ENCODE results near the gene NUAK2.
"Not testable (repeated sequence)": the region's sequence is repeated elsewhere in the genome, so short reads cannot be mapped to it uniquely, and the experiment has no call there.

The NUAK2 gene

GRCh38 chr1:205321162-205321958 lies at the start of gene NUAK2:
TSS of gene NUAK2 (minus strand) at chr1:205321745. CDS start at chr1:205321628, 117 bp downstream.
- peak; percentile 62 to 82 for DNase-seq (ENCODE audit: low read depth in 2 of 2)

- DNase-seq (ENCODE audit: low read depth in 2 of 2): no peak
Observed at GRCh38 chr1:205370780-205371179, 49.2 kb upstream of the NUAK2 start.

- DNase-seq (ENCODE audit: low read depth in 2 of 2): no peak
Observed at GRCh38 chr1:205369701-205370123, 48.2 kb upstream of the NUAK2 start.

GRCh38 chr1:205368478-205368877 lies 46.9 kb upstream of the NUAK2 start:
- no peak for DNase-seq (ENCODE audit: low read depth in 2 of 2)

- no peak for DNase-seq (ENCODE audit: low read depth in 2 of 2)
Observed at GRCh38 chr1:205365945-205366463, 44.5 kb upstream of the NUAK2 start.

- DNase-seq (ENCODE audit: low read depth in 2 of 2): not testable (repeated sequence)
Observed at GRCh38 chr1:205365086-205365485, 43.5 kb upstream of the NUAK2 start.

- no peak for DNase-seq (ENCODE audit: low read depth in 2 of 2)
Observed at GRCh38 chr1:205360891-205361290, 39.3 kb upstream of the NUAK2 start.

- DNase-seq (ENCODE audit: low read depth in 2 of 2): no peak
Observed at GRCh38 chr1:205359771-205360565, 38.4 kb upstream of the NUAK2 start.

GRCh38 chr1:205358579-205358978 lies 37.0 kb upstream of the NUAK2 start:
- no peak for DNase-seq (ENCODE audit: low read depth in 2 of 2)

- no peak for DNase-seq (ENCODE audit: low read depth in 2 of 2)
Observed at GRCh38 chr1:205357567-205357966, 36.0 kb upstream of the NUAK2 start.

GRCh38 chr1:205356440-205357139 lies 35.0 kb upstream of the NUAK2 start, which contains the start of gene KLHDC8A:
TSS of gene KLHDC8A (minus strand) at chr1:205356922. CDS start at chr1:205343604, 13,318 bp downstream.
- DNase-seq (ENCODE audit: low read depth in 2 of 2): no peak

- no peak for DNase-seq (ENCODE audit: low read depth in 2 of 2)
Observed at GRCh38 chr1:205355075-205355453, 33.5 kb upstream of the NUAK2 start.

- DNase-seq (ENCODE audit: low read depth in 2 of 2): peak in 1 of 2 donors; percentile 51
Observed at GRCh38 chr1:205354259-205355074, 32.9 kb upstream of the NUAK2 start.

- DNase-seq (ENCODE audit: low read depth in 2 of 2): no peak
Observed at GRCh38 chr1:205353612-205354011, 32.1 kb upstream of the NUAK2 start.

- DNase-seq (ENCODE audit: low read depth in 2 of 2): no peak
Observed at GRCh38 chr1:205353191-205353590, 31.6 kb upstream of the NUAK2 start.

- no peak for DNase-seq (ENCODE audit: low read depth in 2 of 2)
Observed at GRCh38 chr1:205351984-205352713, 30.6 kb upstream of the NUAK2 start.

- no peak for DNase-seq (ENCODE audit: low read depth in 2 of 2)
Observed at GRCh38 chr1:205350691-205351141, 29.2 kb upstream of the NUAK2 start.

GRCh38 chr1:205350124-205350523 lies 28.6 kb upstream of the NUAK2 start:
- no peak for DNase-seq (ENCODE audit: low read depth in 2 of 2)

- DNase-seq (ENCODE audit: low read depth in 2 of 2): no peak
Observed at GRCh38 chr1:205348554-205349487, 27.3 kb upstream of the NUAK2 start.

Data from stimulated activated CD4-positive, alpha-beta T cell treated with anti-CD3 and anti-CD28 coated beads, Interleukin-15, amount 100 ng/mL, for 48 hours (primary cell).